Mesothelial cell of epicardium (in vitro differentiated cells): ENCODE results near the gene MARK2. TPM values are rescaled to one million over a fixed set of nuclear protein-coding genes. Genes with fewer than 3 reads are reported as not detected.

Experiments
- DNase-seq, 2 experiments: peaks; one replicate each; pipeline ENCODE4 v3.0.0; 2021; ENCODE audit warnings: low spot score in 2 of 2; ENCODE audit not compliant: unreplicated experiment in 2 of 2
- H3K27ac Mint-ChIP-seq: 2 replicates; pipeline ENCODE4 v1.8.0; 2021; ENCODE audit warnings: mixed read lengths
- H3K27me3 Mint-ChIP-seq: 2 replicates; pipeline ENCODE4 v1.8.0; 2021; ENCODE audit warnings: low read depth, mixed read lengths
- H3K36me3 Mint-ChIP-seq: 2 replicates; pipeline ENCODE4 v1.8.0; 2021; ENCODE audit warnings: mixed read lengths
- H3K4me1 Mint-ChIP-seq: 2 replicates; pipeline ENCODE4 v1.8.0; 2021; ENCODE audit warnings: mixed read lengths
- H3K4me3 Mint-ChIP-seq: 2 replicates; pipeline ENCODE4 v1.8.0; 2021; ENCODE audit warnings: mild to moderate bottlenecking, moderate library complexity, mixed read lengths
- H3K9me3 Mint-ChIP-seq: 2 replicates; pipeline ENCODE4 v1.8.0; 2021; ENCODE audit warnings: mixed read lengths
- CTCF ChIP-seq: fragments of 200-600 bp; sonication (generic); IDR thresholded peaks from one replicate; pipeline ENCODE4 v1.5.0; 2021; ENCODE audit warnings: antibody characterized with exemption; ENCODE audit not compliant: unreplicated experiment
- total RNA-seq: library from RNA; stranded (reverse); gene quantifications from 3 replicates; pipeline ENCODE4 v1.2.1, GENCODE V29; 2021

The MARK2 gene
- total RNA-seq, 1 donor from 2014 or later, result 48.8 TPM

GRCh38 chr11:63887386-63887999, 48.6 kb downstream of the MARK2 start:
- peaks cover 26% of the 10 kb centered on the region for H3K4me1 Mint-ChIP-seq
- peaks cover 2% of the 10 kb centered on the region for H3K36me3 Mint-ChIP-seq
- no peak for DNase-seq
- H3K9me3 Mint-ChIP-seq, result no peaks in the 10 kb centered on the region
- H3K4me3 Mint-ChIP-seq, result no peak overlapping the region
- no peaks in the 10 kb centered on the region for H3K27me3 Mint-ChIP-seq
- TF ChIP-seq CTCF, result no peak
- peak overlapping the region; percentile 88 for H3K27ac Mint-ChIP-seq

- H3K27ac Mint-ChIP-seq, result peak overlapping the region; percentile 96
- H3K36me3 Mint-ChIP-seq, result peaks cover 6% of the 10 kb centered on the region
- H3K9me3 Mint-ChIP-seq, result peaks cover 3% of the 10 kb centered on the region
- TF ChIP-seq CTCF, result no peak
- peaks cover 23% of the 10 kb centered on the region for H3K4me1 Mint-ChIP-seq
- H3K4me3 Mint-ChIP-seq, result peak overlapping the region; percentile 53
- DNase-seq, result no peak
- H3K27me3 Mint-ChIP-seq, result no peaks in the 10 kb centered on the region
These were observed 49.5 kb downstream of the MARK2 start for GRCh38 chr11:63888170-63889086.

- peaks cover 8% of the 10 kb centered on the region for H3K9me3 Mint-ChIP-seq
- no peak for DNase-seq
- H3K27ac Mint-ChIP-seq, result peak overlapping the region; percentile 96
- no peak overlapping the region for H3K4me3 Mint-ChIP-seq
- H3K27me3 Mint-ChIP-seq, result no peaks in the 10 kb centered on the region
- H3K4me1 Mint-ChIP-seq, result peaks cover 23% of the 10 kb centered on the region
- peaks cover 12% of the 10 kb centered on the region for H3K36me3 Mint-ChIP-seq
- no peak for TF ChIP-seq CTCF
These were observed 50.4 kb downstream of the MARK2 start for GRCh38 chr11:63889344-63889743.

GRCh38 chr11:63890368-63890767, 51.5 kb downstream of the MARK2 start:
- TF ChIP-seq CTCF, result no peak
- Mint-ChIP-seq H3K27ac (peak overlapping the region; percentile 21), H3K27me3 (no peaks in the 10 kb centered on the region), H3K36me3 (peaks cover 17% of the 10 kb centered on the region), H3K4me1 (peaks cover 23% of the 10 kb centered on the region), H3K9me3 (peaks cover 8% of the 10 kb centered on the region), H3K4me3 (no peak overlapping the region)
- DNase-seq, result no peak

GRCh38 chr11:63892228-63892627, 53.3 kb downstream of the MARK2 start:
- H3K4me1 Mint-ChIP-seq, result peaks cover 25% of the 10 kb centered on the region
- H3K36me3 Mint-ChIP-seq, result peaks cover 32% of the 10 kb centered on the region
- TF ChIP-seq CTCF, result no peak
- no peak overlapping the region for H3K4me3 Mint-ChIP-seq
- no peak for DNase-seq
- H3K27me3 Mint-ChIP-seq, result no peaks in the 10 kb centered on the region
- peaks cover 8% of the 10 kb centered on the region for H3K9me3 Mint-ChIP-seq
- H3K27ac Mint-ChIP-seq, result no peak overlapping the region
